Adrenal gland (tissue), 5 donors: Measurements from ENCODE around the gene TBC1D30.

Experiments used
- POLR2A ChIP-seq, 2 donors: fragments of 450-650 bp; IDR thresholded peaks; one replicate each; pipeline ENCODE4 v1.6.1; 2017; ENCODE audit warnings: antibody characterized with exemption in 2 of 2, mild to moderate bottlenecking in 2 of 2, moderate library complexity in 1 of 2
- TF ChIP-seq, protein P1 (sequence below), 6 experiments: fragments of 450-650 bp in 4 of 6; fragments of 200-600 bp in 2 of 6; sonication (generic) in 1 of 6; IDR thresholded peaks; 1 replicate in 5 of 6; 2 replicates in 1 of 6; pipeline versions ENCODE4 v1.5.1 to v1.8.0; 2016 to 2021; ENCODE audit warnings: antibody characterized with exemption in 6 of 6, mild to moderate bottlenecking in 2 of 6, moderate library complexity in 1 of 6
- donor health status: DM: no; HTN: no; CAD: no.

GRCh38 chr12:64911081-64911480 is 86.6 kb downstream of the TBC1D30 start:
- no peak for TF ChIP-seq POLR2A (IDR thresholded peaks at IDR 0.05)
- TF ChIP-seq, protein P1, sequence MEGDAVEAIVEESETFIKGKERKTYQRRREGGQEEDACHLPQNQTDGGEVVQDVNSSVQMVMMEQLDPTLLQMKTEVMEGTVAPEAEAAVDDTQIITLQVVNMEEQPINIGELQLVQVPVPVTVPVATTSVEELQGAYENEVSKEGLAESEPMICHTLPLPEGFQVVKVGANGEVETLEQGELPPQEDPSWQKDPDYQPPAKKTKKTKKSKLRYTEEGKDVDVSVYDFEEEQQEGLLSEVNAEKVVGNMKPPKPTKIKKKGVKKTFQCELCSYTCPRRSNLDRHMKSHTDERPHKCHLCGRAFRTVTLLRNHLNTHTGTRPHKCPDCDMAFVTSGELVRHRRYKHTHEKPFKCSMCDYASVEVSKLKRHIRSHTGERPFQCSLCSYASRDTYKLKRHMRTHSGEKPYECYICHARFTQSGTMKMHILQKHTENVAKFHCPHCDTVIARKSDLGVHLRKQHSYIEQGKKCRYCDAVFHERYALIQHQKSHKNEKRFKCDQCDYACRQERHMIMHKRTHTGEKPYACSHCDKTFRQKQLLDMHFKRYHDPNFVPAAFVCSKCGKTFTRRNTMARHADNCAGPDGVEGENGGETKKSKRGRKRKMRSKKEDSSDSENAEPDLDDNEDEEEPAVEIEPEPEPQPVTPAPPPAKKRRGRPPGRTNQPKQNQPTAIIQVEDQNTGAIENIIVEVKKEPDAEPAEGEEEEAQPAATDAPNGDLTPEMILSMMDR (IDR thresholded peaks at IDR 0.05) = no peak
